A549 (cell line): ENCODE data around the gene SLC27A1.

Experiments used
- BHLHE40 ChIP-seq: IDR thresholded peaks from 2 replicates; pipeline ENCODE4 v1.6.1; 2012; ENCODE audit warnings: low read depth, low read length, inconsistent platforms
- CBX2 ChIP-seq: fragments of 200-600 bp; sonication (generic); IDR thresholded peaks from 2 replicates; pipeline ENCODE4 v1.6.1; 2016; ENCODE audit warnings: low read depth, mild to moderate bottlenecking, borderline replicate concordance
- CHD2 ChIP-seq: fragments of 150-350 bp; IDR thresholded peaks from 2 replicates; pipeline ENCODE4 v1.6.1; 2014; ENCODE audit warnings: low read length; ENCODE audit not compliant: partially characterized antibody
- CTCF ChIP-seq: fragments of >200 bp; sonication (Bioruptor Twin); formaldehyde crosslinking; IDR thresholded peaks from 3 replicates; pipeline ENCODE4 v1.5.1; 2016
- E2F6 ChIP-seq: IDR thresholded peaks from 2 replicates; pipeline ENCODE4 v1.6.1; 2012; ENCODE audit warnings: low read depth, borderline replicate concordance
- MAFK ChIP-seq: fragments of 450-650 bp; IDR thresholded peaks from 2 replicates; pipeline ENCODE4 v1.6.1; 2014; ENCODE audit not compliant: partially characterized antibody
- MAX ChIP-seq: IDR thresholded peaks from 2 replicates; pipeline ENCODE4 v1.6.1; 2012
- MYC ChIP-seq: IDR thresholded peaks from 2 replicates; pipeline ENCODE4 v1.6.1; 2012; ENCODE audit warnings: mild to moderate bottlenecking, inconsistent platforms, low read length, improper control_type of control experiment, borderline replicate concordance
- NFE2L2 ChIP-seq: fragments of 150-350 bp; conservative IDR thresholded peaks from 2 replicates; pipeline ENCODE4 v1.6.1; 2014; ENCODE audit warnings: low read length
- RAD21 ChIP-seq, 2 experiments: fragments of >200 bp in 1 of 2; sonication (Bioruptor Twin) in 1 of 2; formaldehyde crosslinking in 1 of 2; IDR thresholded peaks in 1 of 2; conservative IDR thresholded peaks in 1 of 2; 2 replicates in 1 of 2; 3 replicates in 1 of 2; pipeline ENCODE4 v1.6.1; 2012 to 2018; ENCODE audit warnings: inconsistent platforms in 1 of 2
- REST ChIP-seq: fragments of 200-600 bp; sonication (generic); IDR thresholded peaks from 2 replicates; pipeline ENCODE4 v1.6.1; 2016; ENCODE audit warnings: antibody characterized with exemption, mild to moderate bottlenecking, moderate library complexity
- RNF2 ChIP-seq: fragments of 200-600 bp; sonication (generic); IDR thresholded peaks from 2 replicates; pipeline ENCODE4 v1.6.1; 2016; ENCODE audit warnings: low read depth, mild to moderate bottlenecking, antibody characterized with exemption, moderate library complexity, borderline replicate concordance
- SREBF2 ChIP-seq: fragments of 450-650 bp; IDR thresholded peaks from 2 replicates; pipeline ENCODE4 v1.6.1; 2014; ENCODE audit warnings: mild to moderate bottlenecking, moderate library complexity
- TF ChIP-seq, protein P1 (sequence below): IDR thresholded peaks from 2 replicates; pipeline ENCODE4 v1.6.1; 2012

GRCh38 chr19:17548145-17548544 is 77.8 kb downstream of the SLC27A1 start:
- no peak for TF ChIP-seq CBX2
- no peak for TF ChIP-seq CTCF
- no peak for TF ChIP-seq MAX
- no peak for TF ChIP-seq MAFK
- TF ChIP-seq MYC: no peak
- no peak for TF ChIP-seq NFE2L2
- TF ChIP-seq REST: no peak
- TF ChIP-seq RAD21 (conservative IDR thresholded peaks at IDR 0.05 in 1 of 2, IDR thresholded peaks at IDR 0.05 in 1 of 2): no peak
- no peak for TF ChIP-seq RNF2
- TF ChIP-seq BHLHE40: no peak
- TF ChIP-seq E2F6: no peak
- TF ChIP-seq, protein P1, sequence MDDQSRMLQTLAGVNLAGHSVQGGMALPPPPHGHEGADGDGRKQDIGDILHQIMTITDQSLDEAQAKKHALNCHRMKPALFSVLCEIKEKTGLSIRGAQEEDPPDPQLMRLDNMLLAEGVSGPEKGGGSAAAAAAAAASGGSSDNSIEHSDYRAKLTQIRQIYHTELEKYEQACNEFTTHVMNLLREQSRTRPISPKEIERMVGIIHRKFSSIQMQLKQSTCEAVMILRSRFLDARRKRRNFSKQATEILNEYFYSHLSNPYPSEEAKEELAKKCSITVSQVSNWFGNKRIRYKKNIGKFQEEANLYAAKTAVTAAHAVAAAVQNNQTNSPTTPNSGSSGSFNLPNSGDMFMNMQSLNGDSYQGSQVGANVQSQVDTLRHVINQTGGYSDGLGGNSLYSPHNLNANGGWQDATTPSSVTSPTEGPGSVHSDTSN: no peak
- no peak for TF ChIP-seq CHD2
- no peak for TF ChIP-seq SREBF2
